SHP77 treated with DMSO at 0.1 percent for 48 hours (cell line): ENCODE measurements around the gene COQ3.

Experiments used
- DNase-seq: peaks from one replicate; lab custom pipeline; 2025; lab: John Stamatoyannopoulos, UW

The COQ3 gene

GRCh38 chr6:99331531-99331930, 62.5 kb downstream of the COQ3 start:
- DNase-seq = no peak

GRCh38 chr6:99330159-99330558, 63.8 kb downstream of the COQ3 start:
- no peak for DNase-seq

- DNase-seq = no peak
Observed at GRCh38 chr6:99324996-99325395, 69.0 kb downstream of the COQ3 start.
